ENCODE results near the gene PTDSS2. TPM values are rescaled to one million over a fixed set of nuclear protein-coding genes. Genes with fewer than 3 reads are reported as not detected.

Gene PTDSS2
- total and polyA plus RNA-seq, 2 experiments from 2014 or later = 22.7 to 145 TPM

DNA sequence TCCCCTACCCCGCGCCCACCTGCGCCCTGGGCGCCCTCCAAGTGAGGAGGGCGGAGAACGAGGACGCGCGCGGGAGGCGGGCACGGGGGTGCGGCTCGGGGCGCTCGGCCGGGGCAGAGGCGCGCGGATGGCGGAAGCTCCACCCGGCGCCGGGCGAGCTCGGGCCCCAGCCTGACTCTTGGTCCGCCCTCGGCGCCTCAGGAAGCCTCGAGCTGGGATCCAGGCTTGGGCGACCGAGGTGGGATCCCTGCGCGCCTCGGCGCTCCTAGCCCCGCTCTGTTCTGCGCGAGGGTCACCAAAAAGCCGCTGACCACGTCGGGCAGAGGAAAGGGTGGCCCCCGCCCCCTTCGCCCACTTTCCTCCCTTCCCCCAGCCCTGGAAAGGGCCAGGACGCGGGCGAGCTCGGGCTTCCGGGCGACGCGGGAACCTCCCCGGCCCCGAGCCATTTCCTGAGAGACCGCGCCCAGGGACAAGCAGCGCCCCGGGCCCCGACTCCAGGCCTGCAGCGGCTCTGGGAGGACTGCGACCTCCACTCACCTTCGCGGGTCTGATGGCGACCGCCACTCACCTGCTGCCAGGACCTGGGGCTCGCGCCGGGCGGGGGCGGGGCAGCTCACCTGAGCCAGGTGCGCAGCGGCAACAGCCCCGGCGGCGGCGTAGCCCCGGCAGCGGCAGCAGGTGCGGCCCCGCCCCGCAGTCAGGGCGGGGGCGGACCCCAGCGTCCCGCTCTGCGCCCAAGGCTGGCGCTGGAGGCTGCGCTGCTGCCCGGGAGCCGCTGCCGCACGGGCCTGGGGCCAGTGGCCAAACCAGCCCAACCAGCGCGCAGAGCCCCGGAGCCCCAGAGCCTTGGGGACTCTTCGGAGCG lies 33.1 kb upstream of the PTDSS2 start:
- no peak overlapping the region for H3K27ac Mint-ChIP-seq
- H3K36me3 Mint-ChIP-seq (ENCODE audit: low read depth) = no peaks in the 10 kb centered on the region
- TF ChIP-seq POLR2AphosphoS5 (IDR thresholded peaks at IDR 0.05; ENCODE audit: low read depth) (peak; percentile 71), STAT1 (IDR thresholded peaks at IDR 0.05; ENCODE audit: unreplicated experiment) (no peak)
- H3K36me3 ChIP-seq (ENCODE audit: insufficient read depth) = no peaks in the 10 kb centered on the region
- peak overlapping the region; percentile 91; the same call in 1 of the 2 replicates for H2AFZ ChIP-seq
- no peaks in the 10 kb centered on the region for H3K9me2 ChIP-seq (ENCODE audit: insufficient read depth)
- no peak overlapping the region for H3K27ac ChIP-seq (ENCODE audit: low read depth)
- H3K79me2 ChIP-seq (replicated peaks; ENCODE audit: insufficient read depth) = peaks cover 5% of the 10 kb centered on the region
- H3K4me3 Mint-ChIP-seq = peak overlapping the region; percentile 78
- no peaks in the 10 kb centered on the region; the same call in 1 of the 2 replicates for H4K20me1 ChIP-seq (replicated peaks; ENCODE audit: insufficient read depth)
- DNase-seq (ENCODE audit: low spot score) (peak; percentile 93), ATAC-seq (peak; percentile 81)
- H3K9me3 Mint-ChIP-seq = no peaks in the 10 kb centered on the region
- peaks cover 23% of the 10 kb centered on the region for H3K27me3 Mint-ChIP-seq (ENCODE audit: insufficient read depth, low read depth, poor library complexity)
- H3F3A ChIP-seq (replicated peaks; ENCODE audit: low read depth) = peaks cover 7% of the 10 kb centered on the region
- no peaks in the 10 kb centered on the region for H3K27me3 ChIP-seq (ENCODE audit: insufficient read depth)
- H3K4me3 ChIP-seq = peak overlapping the region; percentile 78
- H3K4me1 ChIP-seq (ENCODE audit: insufficient read depth) = peaks cover 7% of the 10 kb centered on the region; the same call in 1 of the 2 replicates
- H3K4me1 Mint-ChIP-seq = peaks cover 26% of the 10 kb centered on the region
- peak overlapping the region; percentile 95 for H3K4me2 ChIP-seq

DNA sequence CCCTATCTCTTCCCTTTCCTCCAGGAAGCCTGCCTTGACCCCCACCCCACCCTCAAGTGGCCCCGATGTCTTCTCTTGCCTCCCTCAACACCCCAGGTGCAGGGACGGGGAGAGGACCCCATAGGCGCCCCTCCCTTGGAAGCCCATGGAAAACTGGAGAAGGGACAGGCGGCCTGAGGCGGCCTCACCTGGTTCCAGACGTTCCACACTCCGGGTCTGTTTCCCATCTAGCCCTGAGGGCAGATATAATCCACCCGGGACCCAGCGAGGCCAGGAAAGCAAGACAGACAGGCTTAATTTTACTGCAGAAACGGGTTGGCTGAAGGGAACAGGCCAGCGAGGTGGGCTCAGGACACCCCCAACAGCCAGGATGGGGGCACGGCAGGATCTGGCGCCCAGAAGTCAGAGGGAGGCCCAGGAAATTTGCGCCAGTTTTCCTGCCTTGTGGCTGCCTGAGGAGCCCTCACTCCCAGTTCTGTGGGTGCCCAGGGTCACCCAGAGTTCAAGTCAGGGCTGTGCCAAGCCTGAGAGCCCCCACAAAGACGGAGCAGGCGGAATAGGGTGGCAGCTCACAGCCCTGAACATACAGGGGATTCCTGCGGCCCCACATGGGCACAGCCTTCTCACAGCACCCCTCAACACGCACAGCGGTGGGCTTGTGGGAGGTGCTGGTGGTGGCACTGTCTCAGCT lies 32.3 kb upstream of the PTDSS2 start:
- Histone ChIP-seq H4K20me1 (replicated peaks; ENCODE audit: insufficient read depth) (no peaks in the 10 kb centered on the region; the same call in 1 of the 2 replicates), H3K36me3 (ENCODE audit: insufficient read depth) (no peaks in the 10 kb centered on the region), H3K79me2 (replicated peaks; ENCODE audit: insufficient read depth) (peaks cover 5% of the 10 kb centered on the region), H3K4me2 (peak overlapping the region; percentile 95), H3F3A (replicated peaks; ENCODE audit: low read depth) (peaks cover 7% of the 10 kb centered on the region), H2AFZ (peak overlapping the region; percentile 91), H3K27me3 (ENCODE audit: insufficient read depth) (no peaks in the 10 kb centered on the region), H3K4me1 (ENCODE audit: insufficient read depth) (peaks cover 7% of the 10 kb centered on the region; the same call in 1 of the 2 replicates), H3K4me3 (peak overlapping the region; percentile 78), H3K27ac (ENCODE audit: low read depth) (no peak overlapping the region), H3K9me2 (ENCODE audit: insufficient read depth) (no peaks in the 10 kb centered on the region)
- Mint-ChIP-seq H3K4me1 (peaks cover 26% of the 10 kb centered on the region), H3K4me3 (peak overlapping the region; percentile 74), H3K27ac (peak overlapping the region; percentile 74; the same call in 1 of the 2 replicates), H3K9me3 (no peaks in the 10 kb centered on the region), H3K36me3 (ENCODE audit: low read depth) (no peaks in the 10 kb centered on the region), H3K27me3 (ENCODE audit: insufficient read depth, low read depth, poor library complexity) (peaks cover 23% of the 10 kb centered on the region)
- DNase-seq (ENCODE audit: low spot score) (no peak), ATAC-seq (peak; percentile 1)
- no peak for TF ChIP-seq NANOG (IDR thresholded peaks at IDR 0.05; ENCODE audit: borderline replicate concordance)
- TF ChIP-seq ZNF114 (CRISPR knock-in tag; IDR thresholded peaks at IDR 0.05) = no peak
- TF ChIP-seq STAT1 (IDR thresholded peaks at IDR 0.05; ENCODE audit: unreplicated experiment) = no peak
- TF ChIP-seq POLR2AphosphoS5 (IDR thresholded peaks at IDR 0.05; ENCODE audit: low read depth) = no peak
- TF ChIP-seq EZH2 (IDR thresholded peaks at IDR 0.05; ENCODE audit: low read depth, unreplicated experiment) = no peak
- TF ChIP-seq CREB1 (CRISPR knock-in tag; IDR thresholded peaks at IDR 0.05; ENCODE audit: low read depth) = no peak
- TF ChIP-seq, protein P1, sequence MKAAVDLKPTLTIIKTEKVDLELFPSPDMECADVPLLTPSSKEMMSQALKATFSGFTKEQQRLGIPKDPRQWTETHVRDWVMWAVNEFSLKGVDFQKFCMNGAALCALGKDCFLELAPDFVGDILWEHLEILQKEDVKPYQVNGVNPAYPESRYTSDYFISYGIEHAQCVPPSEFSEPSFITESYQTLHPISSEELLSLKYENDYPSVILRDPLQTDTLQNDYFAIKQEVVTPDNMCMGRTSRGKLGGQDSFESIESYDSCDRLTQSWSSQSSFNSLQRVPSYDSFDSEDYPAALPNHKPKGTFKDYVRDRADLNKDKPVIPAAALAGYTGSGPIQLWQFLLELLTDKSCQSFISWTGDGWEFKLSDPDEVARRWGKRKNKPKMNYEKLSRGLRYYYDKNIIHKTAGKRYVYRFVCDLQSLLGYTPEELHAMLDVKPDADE (IDR thresholded peaks at IDR 0.05) = no peak
- no peak for TF ChIP-seq EZH2phosphoT487 (IDR thresholded peaks at IDR 0.05; ENCODE audit: unreplicated experiment)
- TF ChIP-seq ZNF331 (CRISPR knock-in tag; IDR thresholded peaks at IDR 0.05; ENCODE audit: low read depth) = no peak
- TF ChIP-seq, protein P2, sequence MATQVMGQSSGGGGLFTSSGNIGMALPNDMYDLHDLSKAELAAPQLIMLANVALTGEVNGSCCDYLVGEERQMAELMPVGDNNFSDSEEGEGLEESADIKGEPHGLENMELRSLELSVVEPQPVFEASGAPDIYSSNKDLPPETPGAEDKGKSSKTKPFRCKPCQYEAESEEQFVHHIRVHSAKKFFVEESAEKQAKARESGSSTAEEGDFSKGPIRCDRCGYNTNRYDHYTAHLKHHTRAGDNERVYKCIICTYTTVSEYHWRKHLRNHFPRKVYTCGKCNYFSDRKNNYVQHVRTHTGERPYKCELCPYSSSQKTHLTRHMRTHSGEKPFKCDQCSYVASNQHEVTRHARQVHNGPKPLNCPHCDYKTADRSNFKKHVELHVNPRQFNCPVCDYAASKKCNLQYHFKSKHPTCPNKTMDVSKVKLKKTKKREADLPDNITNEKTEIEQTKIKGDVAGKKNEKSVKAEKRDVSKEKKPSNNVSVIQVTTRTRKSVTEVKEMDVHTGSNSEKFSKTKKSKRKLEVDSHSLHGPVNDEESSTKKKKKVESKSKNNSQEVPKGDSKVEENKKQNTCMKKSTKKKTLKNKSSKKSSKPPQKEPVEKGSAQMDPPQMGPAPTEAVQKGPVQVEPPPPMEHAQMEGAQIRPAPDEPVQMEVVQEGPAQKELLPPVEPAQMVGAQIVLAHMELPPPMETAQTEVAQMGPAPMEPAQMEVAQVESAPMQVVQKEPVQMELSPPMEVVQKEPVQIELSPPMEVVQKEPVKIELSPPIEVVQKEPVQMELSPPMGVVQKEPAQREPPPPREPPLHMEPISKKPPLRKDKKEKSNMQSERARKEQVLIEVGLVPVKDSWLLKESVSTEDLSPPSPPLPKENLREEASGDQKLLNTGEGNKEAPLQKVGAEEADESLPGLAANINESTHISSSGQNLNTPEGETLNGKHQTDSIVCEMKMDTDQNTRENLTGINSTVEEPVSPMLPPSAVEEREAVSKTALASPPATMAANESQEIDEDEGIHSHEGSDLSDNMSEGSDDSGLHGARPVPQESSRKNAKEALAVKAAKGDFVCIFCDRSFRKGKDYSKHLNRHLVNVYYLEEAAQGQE (IDR thresholded peaks at IDR 0.05; ENCODE audit: unreplicated experiment) = no peak
- TF ChIP-seq JUNB (IDR thresholded peaks at IDR 0.05; ENCODE audit: unreplicated experiment) = no peak

All from GM23338 (cell line).